GM19324 (cell line): Measurements from ENCODE around the gene MAMLD1.

Source experiments
- ATAC-seq: cut with Tn5 transposase; IDR thresholded peaks from one replicate; pipeline ENCODE4 v1.9.1; 2021; ENCODE audit warnings: mild to moderate bottlenecking, moderate library complexity; ENCODE audit not compliant: unreplicated experiment, low FRiP score

Gene MAMLD1

GRCh38 chrX:150456466-150456865 is 93.3 kb downstream of the MAMLD1 start:
- ATAC-seq, result no peak

DNA sequence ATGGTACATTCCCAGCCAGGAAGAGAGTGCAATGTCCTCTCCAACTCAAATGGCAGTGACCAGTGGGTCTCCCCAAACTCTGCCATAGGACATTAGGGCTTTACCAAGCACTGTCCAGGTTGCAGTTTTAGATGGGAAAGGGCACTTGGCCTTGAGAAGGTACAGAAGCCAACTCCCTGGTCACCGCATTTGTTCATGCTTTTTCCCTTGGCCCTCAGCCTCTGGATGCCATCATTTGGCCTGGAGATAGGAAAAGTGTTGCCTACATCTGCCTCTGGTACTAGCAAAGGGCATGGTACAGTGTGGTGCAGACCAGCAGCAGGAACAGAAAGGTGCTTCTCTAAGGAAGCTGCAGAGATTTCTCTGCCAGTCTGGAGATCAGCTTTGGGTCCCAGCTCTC is 93.8 kb downstream of the MAMLD1 start:
- no peak for ATAC-seq

DNA sequence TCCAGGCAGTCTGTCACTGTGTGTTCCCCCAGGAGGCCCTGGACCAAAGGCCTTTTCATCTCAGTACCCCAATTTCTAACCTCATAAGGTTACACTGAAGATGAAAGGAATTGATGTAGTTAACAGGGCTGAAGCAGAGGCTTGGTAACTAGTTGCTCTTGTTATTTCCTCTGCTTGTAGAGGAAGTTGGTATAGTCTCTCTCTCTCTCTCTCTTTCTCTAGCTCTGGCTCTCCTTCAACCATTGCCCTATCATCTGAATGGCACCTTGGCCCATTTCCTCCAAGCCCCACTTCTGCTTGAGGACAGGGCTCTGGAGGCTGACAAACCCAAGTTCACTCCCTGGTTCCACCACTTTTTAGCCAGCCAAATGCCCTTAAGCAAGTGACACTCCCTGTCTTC is 96.1 kb downstream of the MAMLD1 start:
- no peak for ATAC-seq

DNA sequence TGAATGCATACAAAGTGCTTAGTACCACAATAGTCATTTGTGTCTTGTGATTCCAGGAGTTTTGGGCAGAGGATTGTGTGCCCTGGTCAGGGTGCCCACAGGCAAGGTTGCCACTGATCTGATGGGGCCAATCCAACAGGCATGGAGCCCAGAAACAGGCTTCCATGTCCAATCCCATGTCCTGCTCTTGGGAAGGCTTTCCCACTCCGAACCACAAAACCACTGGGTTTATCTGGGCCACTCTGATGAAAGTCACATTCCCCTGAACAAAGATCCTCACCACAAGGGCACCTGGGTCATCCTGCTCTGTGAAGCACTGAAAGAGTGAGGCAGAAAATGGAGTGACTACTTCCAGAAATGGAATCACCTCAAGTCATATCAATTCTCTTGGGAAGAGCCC is 96.9 kb downstream of the MAMLD1 start:
- ATAC-seq, result no peak

DNA sequence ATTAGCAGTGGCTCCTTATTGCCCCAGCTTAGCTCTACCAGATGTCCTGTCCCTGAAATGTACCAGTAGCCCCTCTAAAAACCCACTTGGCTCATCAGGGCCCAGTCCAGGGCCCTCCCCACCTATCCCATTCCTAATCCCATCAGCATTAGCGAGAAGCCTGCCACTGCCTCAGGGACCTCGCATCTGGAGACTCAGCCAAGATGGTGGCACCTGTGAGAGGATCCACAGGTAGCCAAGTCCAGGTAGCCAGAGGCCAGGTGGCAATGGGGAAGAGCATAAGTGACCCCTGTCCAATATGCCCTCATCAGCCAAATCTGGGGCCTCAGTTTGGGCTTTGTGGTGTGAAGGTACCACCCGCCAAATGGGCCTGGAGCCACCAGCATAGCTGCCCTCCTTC is 97.7 kb downstream of the MAMLD1 start:
- no peak for ATAC-seq

- no peak for ATAC-seq
Observed at GRCh38 chrX:150463566-150463965, 100.4 kb downstream of the MAMLD1 start.

DNA sequence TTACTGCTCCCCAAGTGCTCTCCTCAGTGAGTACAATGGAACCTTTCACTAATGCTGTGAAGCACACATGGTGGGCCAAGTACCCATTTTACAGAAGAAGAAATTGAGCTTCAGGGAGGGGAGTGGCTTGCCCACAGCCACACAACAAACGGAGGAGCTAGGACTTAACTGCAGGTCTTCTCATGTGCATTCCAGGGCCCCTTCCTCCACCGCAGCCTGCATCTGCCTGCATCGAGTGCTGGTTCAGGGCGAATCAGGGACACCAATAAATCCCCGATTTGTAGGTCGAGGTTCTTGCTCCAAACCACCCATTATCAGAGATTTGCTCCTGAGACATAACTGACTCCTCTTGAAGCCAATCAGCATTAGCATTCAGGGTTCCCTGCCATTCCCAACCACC is 100.9 kb downstream of the MAMLD1 start:
- no peak for ATAC-seq

DNA sequence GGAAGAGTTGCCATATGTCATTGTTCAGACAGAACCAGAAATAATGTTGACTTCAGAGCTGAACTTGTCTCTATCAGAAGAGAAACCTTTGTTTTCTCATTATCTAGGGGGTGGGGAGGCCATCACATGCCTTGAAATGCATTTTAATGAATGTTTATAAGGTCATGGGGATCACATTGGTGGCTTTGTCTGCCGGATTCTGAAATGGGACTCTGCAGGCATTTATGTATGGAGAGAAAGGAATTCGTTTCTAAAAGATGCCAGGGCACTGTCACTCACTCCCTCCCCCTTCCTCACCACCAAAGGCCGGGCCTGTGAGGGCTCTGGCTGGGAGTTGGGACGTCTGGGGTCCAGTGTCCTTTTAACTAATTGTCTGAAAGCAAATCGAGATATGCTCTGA is 102.2 kb downstream of the MAMLD1 start:
- no peak for ATAC-seq

DNA sequence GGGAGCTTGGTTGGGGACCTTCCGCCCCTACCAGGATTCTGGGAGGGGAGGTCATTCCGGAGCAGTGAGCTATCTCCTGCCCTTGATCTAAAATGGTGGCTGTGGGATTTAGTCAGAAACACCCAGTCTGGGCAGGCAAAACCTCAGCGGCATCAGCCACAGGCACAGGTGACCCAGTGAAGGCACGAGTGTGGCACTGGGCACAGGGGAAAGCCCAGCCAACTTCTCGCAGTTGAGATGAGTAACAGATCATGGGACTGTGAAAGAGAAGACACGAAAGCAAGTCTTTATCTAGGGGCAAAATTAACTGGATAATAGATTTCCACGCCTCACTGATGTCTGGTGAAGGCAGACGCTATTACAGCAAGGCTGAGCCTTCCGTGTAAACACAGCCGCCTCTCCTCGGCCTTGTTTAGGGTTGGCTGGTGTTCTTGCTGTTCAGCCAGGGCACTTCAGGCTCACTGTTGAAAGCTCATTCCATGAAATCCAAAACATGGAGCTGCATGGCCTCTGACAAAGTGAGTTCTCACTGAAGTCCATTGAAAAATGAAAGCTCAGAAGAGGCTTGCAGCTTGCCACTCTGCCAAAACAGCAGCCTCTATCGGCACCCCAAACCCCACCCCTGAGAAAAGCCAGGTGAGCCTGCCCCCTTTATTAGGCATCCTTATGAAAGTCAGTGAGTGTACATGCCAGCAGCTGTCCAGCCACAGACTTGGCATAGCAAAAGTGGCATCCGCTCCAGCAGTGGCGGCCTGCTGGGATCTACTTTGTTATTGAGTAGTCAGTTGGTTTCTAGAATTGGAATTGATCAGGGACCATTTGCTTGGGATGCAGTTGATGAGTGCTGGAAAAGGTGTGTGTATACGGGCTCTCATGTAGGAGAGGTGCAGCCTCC is 103.0 kb downstream of the MAMLD1 start:
- no peak for ATAC-seq

DNA sequence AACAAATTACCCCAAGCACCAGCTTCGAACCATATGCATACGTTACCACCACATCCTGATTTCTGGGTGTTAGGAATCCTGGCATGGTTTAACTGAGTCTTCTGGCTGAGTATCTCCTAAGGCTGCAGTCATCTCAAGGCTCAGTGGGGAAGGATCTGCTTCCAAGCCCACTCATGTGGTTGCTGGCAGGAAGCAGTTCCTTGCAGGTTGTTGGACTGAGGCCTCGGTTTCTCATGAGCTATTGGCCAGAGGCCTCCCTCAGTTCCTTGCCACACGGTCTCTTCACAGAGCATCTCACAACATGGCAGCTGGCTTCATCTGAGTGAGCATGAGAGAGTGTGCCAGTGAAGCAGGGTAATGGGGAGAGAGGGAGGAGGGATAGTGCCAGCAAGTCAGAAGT is 109.2 kb downstream of the MAMLD1 start:
- ATAC-seq, result no peak

GRCh38 chrX:150473371-150473770 is 110.3 kb downstream of the MAMLD1 start:
- ATAC-seq, result no peak

DNA sequence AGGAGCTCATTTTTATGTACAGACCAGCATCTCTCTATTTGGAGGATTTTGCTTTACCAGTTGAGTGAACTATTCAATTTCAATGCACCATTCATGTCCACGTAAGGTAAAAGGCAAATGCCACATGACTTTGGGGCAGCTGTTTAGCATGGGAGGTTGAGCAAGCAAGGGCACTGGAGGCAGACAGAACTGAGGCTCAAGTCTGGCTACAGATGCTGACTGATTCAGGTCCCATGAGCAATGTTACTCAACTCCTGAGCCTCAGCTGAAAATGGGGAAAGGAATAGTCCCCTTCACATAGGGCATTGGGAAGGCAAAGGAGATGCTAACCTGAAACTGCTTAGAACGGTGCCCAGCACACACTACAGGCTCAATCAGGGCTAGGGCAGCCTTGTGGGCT is 112.3 kb downstream of the MAMLD1 start:
- ATAC-seq, result no peak

GRCh38 chrX:150476164-150476699 is 113.1 kb downstream of the MAMLD1 start:
- ATAC-seq, result no peak

DNA sequence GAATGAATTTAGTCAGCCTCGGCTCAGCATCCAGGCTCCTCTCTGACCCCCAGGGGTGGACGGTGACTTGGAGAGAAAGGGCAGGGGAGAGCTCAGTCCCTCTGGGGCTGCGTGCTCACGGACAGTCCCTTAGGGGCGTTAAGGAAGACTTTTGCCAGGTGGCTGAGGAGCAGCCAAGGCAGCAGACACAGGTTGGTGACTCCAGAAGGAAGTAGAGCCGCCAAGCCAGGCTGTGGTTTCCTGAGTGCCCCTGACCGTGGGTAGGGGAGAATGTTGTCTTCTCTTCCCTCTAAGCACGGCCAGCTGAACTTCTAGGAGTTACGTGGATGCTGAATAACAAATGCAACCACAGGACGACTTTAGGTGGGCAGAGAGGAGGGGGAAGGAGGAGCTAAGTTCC is 114.3 kb downstream of the MAMLD1 start:
- no peak for ATAC-seq

- peak; percentile 53 for ATAC-seq
Observed at GRCh38 chrX:150478496-150479492, 115.7 kb downstream of the MAMLD1 start.

- ATAC-seq, result no peak
Observed at GRCh38 chrX:150482537-150483206, 119.6 kb downstream of the MAMLD1 start.

DNA sequence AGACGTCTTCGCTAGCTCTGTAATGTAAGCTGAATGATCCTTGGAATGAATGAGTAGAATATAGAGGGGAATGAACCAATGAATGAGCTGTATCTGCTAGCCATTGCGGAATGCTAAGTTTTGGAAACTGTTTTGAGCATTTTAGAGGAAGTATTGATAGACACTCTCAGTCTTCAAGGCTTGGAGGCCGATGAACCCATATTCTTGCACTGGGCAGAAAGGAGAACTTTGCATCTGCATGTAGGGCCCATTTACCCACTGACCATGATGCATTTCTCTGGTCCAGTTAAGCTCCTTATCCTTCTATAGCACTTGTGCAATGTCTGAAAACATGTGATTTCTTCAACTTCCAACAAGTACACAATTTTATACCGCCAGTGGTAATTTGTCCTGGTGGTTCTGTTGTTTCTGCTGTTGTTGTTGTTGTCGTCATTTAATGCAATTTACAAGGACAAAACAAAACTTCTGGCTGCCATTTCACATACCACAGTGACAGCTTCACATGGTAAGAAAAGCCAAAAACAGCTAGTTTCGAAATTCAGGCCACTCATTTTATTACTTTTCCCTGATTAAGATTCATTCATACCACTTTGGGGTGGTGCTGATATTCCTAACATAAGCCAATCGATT is 120.4 kb downstream of the MAMLD1 start:
- no peak for ATAC-seq

DNA sequence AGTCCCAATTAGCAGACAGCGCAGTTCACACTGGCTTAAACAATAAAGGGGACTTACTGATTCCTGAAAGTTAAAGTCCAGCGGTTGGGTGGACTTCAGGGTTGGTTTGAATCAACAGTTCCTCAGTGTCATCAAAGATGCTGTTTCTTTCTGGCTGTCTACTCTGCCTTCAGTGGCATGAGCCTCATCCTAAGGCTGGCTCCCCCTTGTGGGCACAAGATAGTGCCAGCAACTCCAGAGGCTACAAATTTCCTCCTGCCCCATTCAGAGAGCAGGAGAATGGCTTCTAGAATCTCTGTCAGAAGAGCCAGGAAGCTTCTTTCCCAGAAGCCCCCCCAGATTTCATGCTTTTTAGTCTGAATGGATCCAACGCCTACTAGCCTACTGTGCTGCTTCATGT is 122.9 kb downstream of the MAMLD1 start:
- peak; percentile 56 for ATAC-seq

- ATAC-seq, result no peak
Observed at GRCh38 chrX:150487369-150488094, 124.4 kb downstream of the MAMLD1 start.
